SKM-1 treated with dmso at 0.1 percent for 144 hours (cell line): ENCODE measurements around the gene RPS6KC1.
"Not testable (repeated sequence)": the region's sequence is repeated elsewhere in the genome, so short reads cannot be mapped to it uniquely, and the experiment has no call there.

Experiments
- DNase-seq: peaks from one replicate; lab custom pipeline; 2025; ENCODE audit not compliant: unreplicated experiment; lab: John Stamatoyannopoulos, UW

The RPS6KC1 gene

GRCh38 chr1:213054733-213055591 is 3.9 kb downstream of the RPS6KC1 start:
- DNase-seq = peak; percentile 34

GRCh38 chr1:213055767-213056166 is 4.7 kb downstream of the RPS6KC1 start:
- DNase-seq = no peak

GRCh38 chr1:213057264-213058059 is 6.4 kb downstream of the RPS6KC1 start:
- DNase-seq = no peak

- DNase-seq = no peak
Measured at GRCh38 chr1:213060836-213061235, 9.8 kb downstream of the RPS6KC1 start.

GRCh38 chr1:213061263-213061662 is 10.2 kb downstream of the RPS6KC1 start:
- DNase-seq = no peak

- no peak for DNase-seq
Measured at GRCh38 chr1:213065800-213066199, 14.8 kb downstream of the RPS6KC1 start.

DNA sequence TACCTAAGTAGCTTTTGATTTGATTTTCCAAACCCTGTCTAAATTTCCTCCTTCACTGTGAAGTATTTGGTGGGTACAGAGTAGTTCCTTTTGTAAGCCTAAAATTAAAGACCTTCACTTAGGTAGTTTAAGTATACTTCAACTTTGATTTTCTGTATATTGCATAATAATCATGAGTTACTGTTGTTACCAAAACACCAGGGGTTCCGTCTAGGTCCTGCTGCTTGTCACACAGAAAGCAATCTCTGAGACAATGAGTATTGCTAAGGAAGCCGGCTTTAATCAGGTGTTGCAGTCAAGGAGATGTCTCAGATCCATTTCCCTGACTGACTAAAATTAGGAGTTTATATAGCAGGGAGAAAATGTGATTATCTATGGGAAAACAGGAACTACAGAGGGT is 15.3 kb downstream of the RPS6KC1 start:
- no peak for DNase-seq

DNA sequence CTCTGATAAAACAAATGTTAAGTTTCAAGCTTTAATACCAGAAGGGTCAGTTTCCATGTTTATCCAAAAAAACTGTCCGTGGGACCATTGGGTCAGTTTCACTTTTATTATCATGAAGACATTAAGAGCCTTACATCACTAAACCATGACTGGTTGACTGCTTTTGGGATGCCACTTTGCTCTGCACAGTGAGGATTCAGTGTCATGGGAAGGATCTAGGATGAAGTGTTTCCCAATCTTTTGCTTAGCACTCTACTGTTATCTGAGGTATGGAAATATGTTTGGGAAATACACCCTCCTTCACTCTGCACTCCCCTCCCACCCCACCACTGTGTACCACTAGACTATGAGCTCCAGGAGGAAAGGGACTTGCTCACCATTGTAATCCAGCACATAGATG is 16.3 kb downstream of the RPS6KC1 start:
- no peak for DNase-seq

DNA sequence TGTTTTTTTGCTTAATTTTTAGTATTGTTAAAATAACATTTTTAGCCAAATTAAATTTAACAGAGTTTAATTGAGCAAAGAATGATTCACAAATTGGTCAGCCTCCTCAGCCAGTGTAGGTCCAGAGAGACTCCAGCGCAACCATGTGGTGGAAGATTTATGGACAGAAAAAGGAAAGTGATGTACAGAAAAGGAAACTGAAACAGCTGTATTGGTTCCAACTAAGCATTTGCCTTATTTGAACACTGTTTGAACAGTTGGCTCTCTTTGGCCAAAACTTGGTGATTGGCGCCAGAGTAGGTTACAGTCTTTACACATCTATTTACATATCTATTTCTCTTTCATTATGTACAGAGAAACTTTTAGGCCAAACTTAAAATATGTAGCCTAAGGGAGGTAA is 19.4 kb downstream of the RPS6KC1 start:
- DNase-seq = no peak

DNA sequence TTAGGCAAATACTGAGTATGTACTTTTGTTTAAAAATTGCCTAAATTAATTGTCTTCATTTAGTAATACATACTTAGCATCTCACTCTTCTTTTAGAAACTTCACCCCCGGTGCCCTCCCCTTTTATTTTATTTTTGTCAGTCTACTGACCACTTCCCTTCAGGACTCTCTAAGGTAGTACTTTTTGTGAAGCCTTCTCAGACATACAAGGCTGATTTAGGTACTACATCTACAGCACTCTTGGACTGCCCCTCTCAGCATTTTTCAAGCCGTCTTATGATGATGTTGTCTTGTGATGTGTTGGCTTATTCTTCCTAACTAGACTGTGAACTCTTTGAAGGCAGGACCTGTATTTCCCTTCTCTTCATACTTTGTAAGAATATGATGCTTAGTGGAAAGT is 24.7 kb downstream of the RPS6KC1 start:
- no peak for DNase-seq

DNA sequence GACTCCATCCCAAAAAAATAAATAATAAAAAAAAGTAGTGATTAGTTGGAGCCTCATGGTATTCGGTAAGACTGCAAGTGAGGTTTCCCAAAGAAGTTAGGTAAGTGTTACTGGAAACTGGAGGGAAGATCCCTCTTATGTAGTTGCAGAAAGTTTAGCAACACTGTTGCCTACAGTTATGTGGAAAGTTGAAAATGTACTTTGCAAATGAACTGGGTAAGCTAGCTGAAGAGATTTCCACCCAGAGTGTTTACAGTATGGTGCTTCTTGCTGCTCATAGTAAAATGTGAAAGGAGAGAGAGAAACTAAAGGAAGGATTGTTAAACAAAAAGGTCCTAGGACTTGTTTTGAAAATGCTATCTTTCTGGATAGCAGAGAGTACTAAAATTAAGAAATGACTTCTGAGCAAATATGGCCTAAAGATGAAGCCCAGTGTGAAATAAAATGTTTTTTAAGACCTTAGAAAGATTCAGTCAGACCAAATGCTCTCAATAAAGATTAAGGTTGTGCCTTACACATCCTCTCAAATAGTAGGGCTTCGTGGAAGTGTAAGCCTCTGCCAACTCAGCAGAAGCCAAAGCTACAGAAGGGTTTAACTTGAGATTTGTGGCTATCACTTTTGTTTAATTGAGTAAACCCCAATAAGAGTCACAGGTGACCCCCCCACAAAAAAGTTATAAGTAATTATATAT is 31.5 kb downstream of the RPS6KC1 start:
- DNase-seq = no peak

- no peak for DNase-seq
Measured at GRCh38 chr1:213083112-213083445, 32.0 kb downstream of the RPS6KC1 start.

DNA sequence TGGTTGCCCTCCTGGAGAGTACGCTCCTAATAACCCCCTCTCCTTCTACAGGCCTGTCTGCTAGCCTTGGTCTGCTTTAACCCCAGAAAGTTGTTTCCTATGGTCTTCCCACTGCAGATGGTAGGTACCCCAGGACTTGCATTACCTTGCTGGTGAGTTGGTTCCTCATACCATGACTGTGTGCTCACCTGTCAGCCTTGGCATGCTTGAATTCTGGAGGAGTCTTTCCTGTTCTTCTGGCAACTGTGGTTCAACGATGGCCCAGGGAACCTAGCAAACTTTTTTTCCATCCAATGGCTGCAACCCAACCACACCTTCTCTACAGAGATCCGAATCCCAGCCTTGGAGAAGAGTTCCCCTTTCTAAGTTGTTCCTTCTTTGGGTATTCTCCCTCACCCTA is 36.9 kb downstream of the RPS6KC1 start:
- DNase-seq = no peak

GRCh38 chr1:213089924-213090677 is 39.1 kb downstream of the RPS6KC1 start:
- DNase-seq = no peak

DNA sequence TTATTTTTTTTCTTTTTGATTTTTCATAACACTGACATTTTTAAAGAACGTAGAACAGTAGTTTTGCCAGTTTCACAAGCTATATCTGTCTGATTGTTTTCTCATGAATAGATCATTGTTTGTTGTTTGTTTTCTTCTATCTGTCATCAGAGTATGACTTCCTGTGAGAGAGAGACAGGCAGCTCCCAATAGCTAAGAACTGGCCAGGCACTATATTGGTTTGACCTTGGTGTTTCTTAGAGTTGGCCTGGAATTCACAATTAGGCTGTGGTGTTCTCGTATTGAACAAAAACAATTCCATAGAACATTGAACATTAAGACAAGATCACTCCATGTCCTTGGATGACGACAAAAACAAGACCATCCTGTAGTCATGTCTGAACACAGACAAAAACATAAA is 43.4 kb downstream of the RPS6KC1 start:
- no peak for DNase-seq

DNA sequence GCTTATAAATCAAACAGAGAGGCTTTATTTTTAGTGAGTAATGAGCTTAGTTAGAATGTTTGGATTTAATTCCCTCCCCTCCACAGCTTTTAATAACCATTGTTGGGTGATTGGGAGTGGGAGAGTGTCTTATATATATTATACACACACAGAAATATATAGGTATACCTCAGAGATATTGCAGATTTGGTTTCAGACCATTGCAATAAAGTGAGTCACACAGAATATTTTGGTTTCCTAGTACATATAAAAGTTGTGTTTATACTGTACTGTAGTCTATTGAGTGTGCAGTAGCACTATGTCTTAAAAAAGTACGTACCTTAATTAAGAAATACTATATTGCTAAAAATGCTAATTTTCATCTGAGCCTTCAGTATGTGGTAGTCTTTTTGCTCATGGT is 44.4 kb downstream of the RPS6KC1 start:
- DNase-seq = no peak

DNA sequence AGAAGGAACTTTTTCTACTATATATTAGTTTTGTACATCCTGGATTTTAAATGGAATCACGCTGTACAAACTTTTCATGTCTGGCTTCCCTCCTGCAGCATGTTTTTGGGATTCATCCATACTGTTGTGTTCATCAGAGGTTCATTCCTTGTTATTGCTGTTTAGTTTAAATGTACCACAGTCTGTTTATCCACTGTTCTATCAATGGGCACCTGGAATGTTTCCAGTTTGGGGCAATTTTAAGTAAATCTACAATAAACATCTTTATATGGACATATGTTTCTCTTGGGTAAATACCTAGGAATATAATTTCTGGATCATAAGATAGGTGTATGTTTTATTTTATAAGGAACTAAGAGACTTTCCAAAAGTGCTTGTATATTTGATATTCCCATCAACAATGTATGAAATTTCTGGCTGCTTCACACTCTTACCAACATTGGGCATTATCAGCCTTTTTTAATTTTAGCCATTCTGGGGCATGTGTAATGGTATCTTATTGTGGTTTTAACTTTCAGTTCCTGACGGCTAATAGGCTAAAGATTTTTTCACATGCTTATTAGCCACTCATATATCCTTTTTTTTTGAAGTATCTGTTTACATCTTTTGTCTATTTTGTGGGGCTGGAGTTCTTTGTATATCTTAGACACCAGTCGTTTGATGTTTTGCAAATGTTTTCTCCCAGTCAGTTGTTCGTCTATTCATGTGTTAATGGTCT is 48.8 kb downstream of the RPS6KC1 start:
- DNase-seq = no peak

GRCh38 chr1:213100565-213100964 is 49.5 kb downstream of the RPS6KC1 start:
- DNase-seq = not testable (repeated sequence)

DNA sequence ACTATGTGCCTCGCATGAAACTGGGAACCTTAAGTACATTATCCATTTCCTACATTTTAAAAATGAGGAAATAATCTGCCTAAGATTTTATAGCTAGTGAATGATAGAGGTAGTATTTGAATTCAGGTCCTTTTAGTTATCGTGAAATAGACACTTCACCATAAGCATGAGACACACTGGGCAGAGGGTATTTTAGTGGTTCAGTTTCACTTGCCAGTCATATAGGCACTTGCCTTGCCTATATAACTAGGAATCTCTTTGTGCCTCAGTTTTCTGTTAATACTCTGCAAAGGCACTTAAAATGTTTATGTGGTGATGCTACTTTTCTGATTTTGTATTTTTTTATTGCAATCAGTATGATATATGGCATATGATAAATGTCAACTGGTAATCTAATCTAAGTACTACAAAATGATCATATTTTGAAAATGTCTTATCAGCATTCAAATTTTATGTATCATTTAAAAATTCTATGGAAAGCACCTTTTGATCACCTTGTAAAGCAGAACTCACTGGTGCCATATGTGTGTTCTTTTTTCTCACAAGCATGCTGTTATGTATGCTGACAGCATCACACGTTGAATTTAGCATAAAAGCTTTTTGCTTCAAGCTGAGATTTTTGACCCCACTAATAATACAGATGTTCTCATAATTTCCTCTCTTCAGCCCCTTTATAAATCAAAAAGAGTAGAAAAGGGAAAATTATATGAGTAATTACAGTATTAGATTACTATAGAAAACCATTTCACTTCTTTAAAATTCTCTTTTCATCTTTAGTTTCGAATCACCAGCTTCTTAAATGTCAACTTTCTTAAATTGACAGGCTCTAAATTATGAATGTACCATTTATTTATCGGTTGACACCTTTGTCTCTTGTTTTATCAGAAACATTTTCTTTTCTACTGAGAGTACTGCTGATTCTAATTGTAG is 52.6 kb downstream of the RPS6KC1 start:
- DNase-seq = no peak
